ENCODE results near the gene TPK1.

TPK1 gene

DNA sequence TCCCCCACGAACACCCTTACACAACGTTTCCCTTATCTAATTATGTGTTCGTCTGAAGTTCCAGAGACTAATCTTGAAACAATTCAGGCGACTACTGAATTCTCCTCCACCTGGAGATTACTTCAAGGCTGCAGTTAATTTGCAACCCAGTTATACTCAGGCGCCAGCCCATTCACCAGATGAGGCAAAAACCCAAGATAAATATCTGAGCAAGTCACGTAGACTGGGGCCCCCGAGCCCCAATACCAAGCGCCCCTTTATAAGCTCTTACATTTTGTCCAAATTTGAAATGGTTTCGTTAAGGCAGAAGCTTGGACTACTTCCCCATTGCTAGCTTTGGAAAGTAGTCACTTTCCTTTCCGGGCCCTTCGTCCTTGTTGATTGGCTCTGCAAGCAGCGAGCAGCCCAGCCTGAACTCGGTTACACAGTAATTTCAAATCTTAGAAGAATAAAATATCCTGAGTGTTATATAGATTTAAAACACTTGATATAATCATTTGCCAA is 1.2 kb downstream of the TPK1 start:
- H3K4me3 ChIP-seq (replicated peaks; ENCODE audit: low read depth, low read length): peak overlapping the region; percentile 89
- H3K36me3 ChIP-seq (ENCODE audit: control insufficient read depth, insufficient read depth, low read length): no peaks in the 10 kb centered on the region
- DNase-seq (ENCODE audit: extremely low read depth, insufficient read length): no peak
- TF ChIP-seq, protein P1, sequence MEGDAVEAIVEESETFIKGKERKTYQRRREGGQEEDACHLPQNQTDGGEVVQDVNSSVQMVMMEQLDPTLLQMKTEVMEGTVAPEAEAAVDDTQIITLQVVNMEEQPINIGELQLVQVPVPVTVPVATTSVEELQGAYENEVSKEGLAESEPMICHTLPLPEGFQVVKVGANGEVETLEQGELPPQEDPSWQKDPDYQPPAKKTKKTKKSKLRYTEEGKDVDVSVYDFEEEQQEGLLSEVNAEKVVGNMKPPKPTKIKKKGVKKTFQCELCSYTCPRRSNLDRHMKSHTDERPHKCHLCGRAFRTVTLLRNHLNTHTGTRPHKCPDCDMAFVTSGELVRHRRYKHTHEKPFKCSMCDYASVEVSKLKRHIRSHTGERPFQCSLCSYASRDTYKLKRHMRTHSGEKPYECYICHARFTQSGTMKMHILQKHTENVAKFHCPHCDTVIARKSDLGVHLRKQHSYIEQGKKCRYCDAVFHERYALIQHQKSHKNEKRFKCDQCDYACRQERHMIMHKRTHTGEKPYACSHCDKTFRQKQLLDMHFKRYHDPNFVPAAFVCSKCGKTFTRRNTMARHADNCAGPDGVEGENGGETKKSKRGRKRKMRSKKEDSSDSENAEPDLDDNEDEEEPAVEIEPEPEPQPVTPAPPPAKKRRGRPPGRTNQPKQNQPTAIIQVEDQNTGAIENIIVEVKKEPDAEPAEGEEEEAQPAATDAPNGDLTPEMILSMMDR (IDR thresholded peaks at IDR 0.05; ENCODE audit: insufficient read depth, low read length, poor library complexity, severe bottlenecking): no peak
- no peaks in the 10 kb centered on the region for H3K27me3 ChIP-seq (replicated peaks; ENCODE audit: control insufficient read depth, insufficient read depth, low read length)

DNA sequence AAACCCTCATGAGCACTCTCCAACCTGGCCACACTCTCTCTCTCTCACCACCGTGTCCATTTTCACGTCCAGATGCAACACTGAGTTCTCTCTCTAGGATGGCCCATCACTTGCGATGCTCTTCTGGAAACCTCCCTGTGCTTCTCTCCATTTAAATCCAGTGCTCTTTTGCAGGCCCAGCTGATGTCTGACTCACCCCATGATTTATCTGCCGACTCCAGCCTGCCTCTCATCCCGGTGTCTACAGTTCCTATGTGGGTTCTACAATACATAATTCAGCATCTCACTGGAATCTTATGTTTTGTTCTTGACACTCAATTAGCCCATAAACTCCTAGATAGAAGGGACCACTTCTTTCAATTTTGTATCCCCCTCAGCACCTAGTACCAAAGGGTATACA is 5.0 kb downstream of the TPK1 start:
- no peak overlapping the region for H3K4me3 ChIP-seq (replicated peaks; ENCODE audit: low read depth, low read length)
- H3K27me3 ChIP-seq (replicated peaks; ENCODE audit: control insufficient read depth, insufficient read depth, low read length): no peaks in the 10 kb centered on the region
- DNase-seq (ENCODE audit: extremely low read depth, insufficient read length): no peak
- TF ChIP-seq, protein P1 (IDR thresholded peaks at IDR 0.05; ENCODE audit: insufficient read depth, low read length, poor library complexity, severe bottlenecking): no peak
- no peaks in the 10 kb centered on the region for H3K36me3 ChIP-seq (ENCODE audit: control insufficient read depth, insufficient read depth, low read length)

DNA sequence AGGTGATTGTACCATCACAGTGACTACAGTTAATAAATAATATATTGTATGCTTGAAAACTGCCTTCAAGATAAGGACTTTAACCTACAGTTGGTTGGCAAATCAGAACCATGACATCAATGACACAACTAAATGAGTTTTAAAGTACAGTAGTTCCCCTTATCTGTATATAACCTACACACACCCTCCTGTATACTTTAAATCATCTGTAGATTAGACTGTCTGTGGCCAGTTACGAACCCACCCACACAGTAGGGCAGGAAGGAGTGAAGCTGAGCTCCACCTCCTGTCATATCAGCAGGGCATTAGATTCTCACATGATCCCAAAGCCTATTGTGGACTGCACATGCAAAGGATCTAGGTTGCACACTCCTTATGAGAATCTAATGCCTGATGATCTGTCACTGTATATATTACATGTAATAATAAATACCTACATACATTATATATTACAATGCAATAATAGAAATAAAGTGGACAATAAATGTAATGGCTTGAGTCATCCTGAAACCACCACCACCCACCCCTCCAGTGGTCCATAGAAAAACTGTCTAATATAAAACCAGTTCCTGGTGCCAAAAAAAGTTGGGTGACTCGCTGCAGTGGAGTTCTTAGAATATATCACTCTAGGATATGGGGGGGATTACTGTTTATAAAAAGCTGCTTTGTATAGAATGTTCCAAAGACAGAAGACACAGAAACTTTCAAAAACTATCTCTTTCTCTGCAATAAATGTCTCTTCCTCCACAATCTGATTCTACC is 5.6 kb downstream of the TPK1 start:
- H3K4me3 ChIP-seq (replicated peaks; ENCODE audit: low read depth, low read length): no peak overlapping the region
- no peak for DNase-seq (ENCODE audit: extremely low read depth, insufficient read length)
- TF ChIP-seq, protein P1 (IDR thresholded peaks at IDR 0.05; ENCODE audit: insufficient read depth, low read length, poor library complexity, severe bottlenecking): no peak
- H3K27me3 ChIP-seq (replicated peaks; ENCODE audit: control insufficient read depth, insufficient read depth, low read length): no peaks in the 10 kb centered on the region
- no peaks in the 10 kb centered on the region for H3K36me3 ChIP-seq (ENCODE audit: control insufficient read depth, insufficient read depth, low read length)

DNA sequence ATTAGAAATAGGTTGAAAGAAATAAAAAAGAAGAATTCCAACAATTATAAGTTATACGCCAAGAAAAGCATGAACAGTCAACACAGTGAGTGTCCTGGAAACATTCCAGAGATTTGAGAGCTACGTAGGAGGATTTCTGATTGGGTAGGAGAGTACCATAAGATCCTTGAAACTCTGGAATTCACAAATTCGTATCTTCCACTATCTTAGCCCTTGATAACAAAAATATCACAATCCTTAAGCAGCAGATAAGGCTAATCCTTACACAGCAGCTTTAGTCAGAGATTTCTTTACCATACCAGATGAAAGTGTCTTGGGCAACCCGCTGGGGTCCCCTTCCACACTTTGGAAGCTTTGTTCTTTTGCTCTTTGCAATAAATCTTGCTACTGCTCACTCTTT is 8.2 kb downstream of the TPK1 start:
- no peaks in the 10 kb centered on the region for H3K27me3 ChIP-seq (replicated peaks; ENCODE audit: control insufficient read depth, insufficient read depth, low read length)
- H3K36me3 ChIP-seq (ENCODE audit: control insufficient read depth, insufficient read depth, low read length): no peaks in the 10 kb centered on the region
- no peak overlapping the region for H3K4me3 ChIP-seq (replicated peaks; ENCODE audit: low read depth, low read length)
- no peak for DNase-seq (ENCODE audit: extremely low read depth, insufficient read length)
- TF ChIP-seq, protein P1 (IDR thresholded peaks at IDR 0.05; ENCODE audit: insufficient read depth, low read length, poor library complexity, severe bottlenecking): no peak

DNA sequence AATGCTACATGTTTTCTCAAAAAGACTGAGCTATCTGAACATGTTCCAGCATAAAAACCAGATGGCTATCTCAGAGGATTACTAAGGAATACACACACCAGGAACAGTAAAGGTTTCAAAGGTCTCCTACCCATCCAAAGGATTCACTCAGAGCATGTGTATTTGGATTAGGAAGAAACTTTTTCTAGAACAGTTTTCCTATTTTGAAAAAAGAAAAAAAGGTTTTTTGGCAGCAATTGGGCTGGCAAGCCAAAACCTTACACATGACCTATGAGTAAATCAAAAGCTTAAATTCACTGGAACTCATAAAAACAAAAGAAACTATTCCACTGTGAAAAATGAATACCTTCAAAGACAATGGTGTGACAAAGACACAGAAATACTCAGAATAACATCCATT is 9.6 kb downstream of the TPK1 start:
- H3K4me3 ChIP-seq (replicated peaks; ENCODE audit: low read depth, low read length): no peak overlapping the region

More for the DNA sequence above, 9.6 kb downstream of the TPK1 start:
- no peak for DNase-seq (ENCODE audit: extremely low read depth, insufficient read length)
- no peaks in the 10 kb centered on the region for H3K36me3 ChIP-seq (ENCODE audit: control insufficient read depth, insufficient read depth, low read length)
- no peaks in the 10 kb centered on the region for H3K27me3 ChIP-seq (replicated peaks; ENCODE audit: control insufficient read depth, insufficient read depth, low read length)
- TF ChIP-seq, protein P1 (IDR thresholded peaks at IDR 0.05; ENCODE audit: insufficient read depth, low read length, poor library complexity, severe bottlenecking): no peak
